Measurements from ENCODE around the gene ACOT12. TPM values are rescaled to one million over a fixed set of nuclear protein-coding genes. Genes with fewer than 3 reads are reported as not detected.

ACOT12 gene
- polyA plus RNA-seq, 3 donors, result not detected

GRCh38 chr5:81302596-81302995, 91.3 kb downstream of the ACOT12 start:
- Histone ChIP-seq H3K9me3 (replicated peaks in 1 of 2; ENCODE audit: control insufficient read depth in 1 of 2, insufficient read depth in 1 of 2, low read length in 2 of 2) (no peaks in the 10 kb centered on the region), H3K79me2 (ENCODE audit: insufficient read depth, low read length) (peaks cover 22% of the 10 kb centered on the region), H3K4me2 (replicated peaks; ENCODE audit: extremely low read depth, low read length, poor library complexity, severe bottlenecking) (peak overlapping the region; percentile 74), H3K27me3 (ENCODE audit: control insufficient read depth in 2 of 2, insufficient read depth in 2 of 2, low read length in 2 of 2) (no peaks in the 10 kb centered on the region), H4K20me1 (ENCODE audit: insufficient read depth, low read length) (no peaks in the 10 kb centered on the region), H3K4me3 (replicated peaks in 1 of 3; ENCODE audit: low read depth in 2 of 3, low read length in 3 of 3) (peak overlapping the region in 1 of 3 experiments; percentile 85), H3K4me1 (ENCODE audit: control insufficient read depth in 1 of 2, insufficient read depth in 2 of 2, low read length in 2 of 2) (peaks cover 21 to 22% of the 10 kb centered on the region in 2 donors), H3K27ac (ENCODE audit: low read depth in 1 of 2, low read length in 2 of 2) (peak overlapping the region in 1 of 2 donors; percentile 95), H3K9ac (ENCODE audit: insufficient read depth, low read length, poor library complexity, severe bottlenecking) (no peak overlapping the region), H2AFZ (ENCODE audit: insufficient read depth, low read depth, low read length, poor library complexity, severe bottlenecking) (no peak overlapping the region), H3K36me3 (replicated peaks in 1 of 2; ENCODE audit: control insufficient read depth in 1 of 2, insufficient read depth in 2 of 2, low read length in 2 of 2) (peaks cover 10 to 12% of the 10 kb centered on the region in 2 donors)
- WGBS (ENCODE audit: insufficient coverage), result 100% methylated on average over 1 of the region's 5 CpGs
- H3K4me1 Mint-ChIP-seq, result peaks cover 29% of the 10 kb centered on the region
- H3K36me3 Mint-ChIP-seq, result peaks cover 11 to 12% of the 10 kb centered on the region in 2 donors
- H3K9me3 Mint-ChIP-seq, result peaks cover 0 to 9% (median 3%) of the 10 kb centered on the region in 7 donors
- peaks cover 0 to 3% (median 0%) of the 10 kb centered on the region in 3 donors for H3K27me3 Mint-ChIP-seq (ENCODE audit: low read depth in 3 of 3)
- peak overlapping the region; percentile 94 to 99 for H3K4me3 Mint-ChIP-seq
- intact Hi-C loops (cut with micrococcal nuclease), result loop anchor here in 1 of 2 donors (5.0 kb wide), 1 partner anchor 975 kb away; the partner anchor contains the start of gene RPS23
- no peak for DNase-seq
- no peak overlapping the region for H3K27ac Mint-ChIP-seq
- no peak for TF ChIP-seq CTCF (IDR thresholded peaks at IDR 0.05)

GRCh38 chr5:81301271-81302015, 92.5 kb downstream of the ACOT12 start, which contains the start of gene ZCCHC9:
Gene ZCCHC9 (plus strand): TSS chr5:81301587. CDS start chr5:81304758, 3,171 bp downstream.
- peak within 1 kb of the TSS; percentile 74 for H3K4me2 ChIP-seq (replicated peaks; ENCODE audit: extremely low read depth, low read length, poor library complexity, severe bottlenecking)
- H3K4me3 ChIP-seq (replicated peaks in 1 of 3; ENCODE audit: low read depth in 2 of 3, low read length in 3 of 3), result peak within 1 kb of the TSS; percentile 70 to 85 (median 82)
- intact Hi-C loops (cut with micrococcal nuclease), result loop anchor here in 1 of 2 donors (5.0 kb wide), 1 partner anchor 976 kb away; the partner anchor contains the start of gene RPS23
- peaks cover 22% of the 10 kb centered on the region for H3K79me2 ChIP-seq (ENCODE audit: insufficient read depth, low read length)
- under 1% methylated on average over 42 of the region's 54 CpGs for WGBS (ENCODE audit: insufficient coverage)
- H3K27me3 Mint-ChIP-seq (ENCODE audit: low read depth in 3 of 3), result peaks cover 0 to 3% (median 0%) of the 10 kb centered on the region in 3 donors
- H3K27ac Mint-ChIP-seq, result peak within 1 kb of the TSS; percentile 92 to 99 (median 94)
- peak within 1 kb of the TSS; percentile 91 for H3K9ac ChIP-seq (ENCODE audit: insufficient read depth, low read length, poor library complexity, severe bottlenecking)
- H3K9me3 ChIP-seq (replicated peaks in 1 of 2; ENCODE audit: control insufficient read depth in 1 of 2, insufficient read depth in 1 of 2, low read length in 2 of 2), result no peaks in the 10 kb centered on the region
- peaks cover 10 to 12% of the 10 kb centered on the region in 2 donors for H3K36me3 ChIP-seq (replicated peaks in 1 of 2; ENCODE audit: control insufficient read depth in 1 of 2, insufficient read depth in 2 of 2, low read length in 2 of 2)
- peaks cover 0 to 9% (median 3%) of the 10 kb centered on the region in 7 donors for H3K9me3 Mint-ChIP-seq
- H3K27me3 ChIP-seq (ENCODE audit: control insufficient read depth in 2 of 2, insufficient read depth in 2 of 2, low read length in 2 of 2), result no peaks in the 10 kb centered on the region
- peak within 1 kb of the TSS; percentile 96 for H2AFZ ChIP-seq (ENCODE audit: insufficient read depth, low read depth, low read length, poor library complexity, severe bottlenecking)
- peak; percentile 92 to 93 (median 93) for DNase-seq
- H3K27ac ChIP-seq (ENCODE audit: low read depth in 1 of 2, low read length in 2 of 2), result peak within 1 kb of the TSS; percentile 78 to 95
- H4K20me1 ChIP-seq (ENCODE audit: insufficient read depth, low read length), result no peaks in the 10 kb centered on the region
- peaks cover 29% of the 10 kb centered on the region for H3K4me1 Mint-ChIP-seq
- H3K4me1 ChIP-seq (ENCODE audit: control insufficient read depth in 1 of 2, insufficient read depth in 2 of 2, low read length in 2 of 2), result peaks cover 21 to 22% of the 10 kb centered on the region in 2 donors
- peak within 1 kb of the TSS; percentile 94 to 99 for H3K4me3 Mint-ChIP-seq
- TF ChIP-seq CTCF (IDR thresholded peaks at IDR 0.05), result no peak
- H3K36me3 Mint-ChIP-seq, result peaks cover 11 to 12% of the 10 kb centered on the region in 2 donors
